RWPE2 (cell line): ENCODE measurements around the gene USP34.

ENCODE experiments used
- ATAC-seq: fragments of 200-7000 bp; cut with Tn5 transposase; 3 replicates; pipeline ENCODE4 v1.9.1; 2021; ENCODE audit warnings: low read depth
- DNase-seq: peaks from one replicate; pipeline ENCODE4 v3.0.0-alpha.2; 2020; ENCODE audit warnings: low spot score
- H3K27ac ChIP-seq: fragments of 450-650 bp; 2 replicates; pipeline ENCODE4 v1.5.1; 2017; ENCODE audit warnings: mild to moderate bottlenecking; ENCODE audit not compliant: poor library complexity, severe bottlenecking
- H3K27me3 ChIP-seq: fragments of 250-450 bp; sonication (Bioruptor Pico); 2 replicates; pipeline ENCODE4 v1.5.1; 2021; ENCODE audit warnings: mild to moderate bottlenecking, moderate library complexity; ENCODE audit not compliant: insufficient read depth, poor library complexity, severe bottlenecking
- H3K36me3 ChIP-seq: fragments of 250-450 bp; sonication (Bioruptor Pico); 2 replicates; pipeline ENCODE4 v1.5.1; 2020; ENCODE audit warnings: low read depth, mild to moderate bottlenecking, moderate library complexity
- H3K4me1 ChIP-seq: fragments of 250-450 bp; sonication (Bioruptor Pico); 2 replicates; pipeline ENCODE4 v1.5.1; 2021; ENCODE audit warnings: mild to moderate bottlenecking, moderate library complexity; ENCODE audit not compliant: insufficient read depth, poor library complexity, severe bottlenecking
- H3K4me3 ChIP-seq: fragments of 250-450 bp; sonication (Bioruptor Pico); 2 replicates; pipeline ENCODE4 v1.5.1; 2021; ENCODE audit warnings: mild to moderate bottlenecking, moderate library complexity; ENCODE audit not compliant: severe bottlenecking
- H3K9me3 ChIP-seq: fragments of 250-450 bp; sonication (Bioruptor Pico); 2 replicates; pipeline ENCODE4 v1.5.1; 2021; ENCODE audit warnings: mild to moderate bottlenecking, moderate library complexity; ENCODE audit not compliant: severe bottlenecking
- CTCF ChIP-seq: fragments of 450-650 bp; IDR thresholded peaks from one replicate; pipeline ENCODE4 v1.5.1; 2017; ENCODE audit warnings: mild to moderate bottlenecking, moderate library complexity; ENCODE audit not compliant: poor library complexity, severe bottlenecking

The USP34 gene

GRCh38 chr2:61465045-61465444 lies 5.8 kb downstream of the USP34 start:
- H3K4me1 ChIP-seq: peaks cover 18% of the 10 kb centered on the region
- no peak for ATAC-seq
- H3K4me3 ChIP-seq: no peak overlapping the region
- DNase-seq: no peak
- no peak overlapping the region for H3K27ac ChIP-seq
- no peak for TF ChIP-seq CTCF
- no peaks in the 10 kb centered on the region for H3K27me3 ChIP-seq
- H3K36me3 ChIP-seq: peaks cover 33% of the 10 kb centered on the region
- H3K9me3 ChIP-seq: no peaks in the 10 kb centered on the region

- Histone ChIP-seq H3K4me1 (peaks cover 27% of the 10 kb centered on the region), H3K4me3 (no peak overlapping the region), H3K36me3 (peaks cover 33% of the 10 kb centered on the region), H3K9me3 (no peaks in the 10 kb centered on the region), H3K27me3 (no peaks in the 10 kb centered on the region), H3K27ac (no peak overlapping the region)
- DNase-seq (no peak), ATAC-seq (no peak)
- no peak for TF ChIP-seq CTCF
Measured at GRCh38 chr2:61463769-61464475, 7.0 kb downstream of the USP34 start.

DNA sequence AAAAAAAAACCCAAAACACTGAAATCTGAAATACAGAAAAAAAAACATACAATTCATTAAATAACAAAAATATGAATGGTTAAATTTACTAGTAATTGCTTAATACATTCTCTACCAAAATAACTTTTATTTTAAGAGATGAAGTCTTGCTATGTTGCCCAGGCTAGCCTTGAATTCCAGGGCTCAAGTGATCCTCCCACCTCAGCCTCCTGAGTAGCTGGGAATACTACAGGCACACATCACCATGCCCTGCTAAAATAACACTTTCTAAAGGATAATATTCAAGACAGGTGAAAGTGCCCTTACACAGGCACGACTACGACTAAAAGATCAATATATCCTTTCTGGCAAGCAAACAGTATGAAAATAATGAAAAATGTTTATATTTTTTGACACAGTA lies 9.5 kb downstream of the USP34 start:
- Histone ChIP-seq H3K27ac (peak overlapping the region; percentile 54), H3K4me1 (peaks cover 28% of the 10 kb centered on the region), H3K9me3 (no peaks in the 10 kb centered on the region), H3K27me3 (no peaks in the 10 kb centered on the region), H3K36me3 (peaks cover 9% of the 10 kb centered on the region), H3K4me3 (no peak overlapping the region)
- TF ChIP-seq CTCF: no peak
- no peak for DNase-seq
- no peak for ATAC-seq

- H3K9me3 ChIP-seq: no peaks in the 10 kb centered on the region
- H3K4me1 ChIP-seq: peaks cover 17% of the 10 kb centered on the region
- ATAC-seq (peak; percentile 89), DNase-seq (no peak)
- no peak overlapping the region for H3K4me3 ChIP-seq
- TF ChIP-seq CTCF: no peak
- H3K27ac ChIP-seq: peak overlapping the region; percentile 54
- no peaks in the 10 kb centered on the region for H3K27me3 ChIP-seq
- H3K36me3 ChIP-seq: peaks cover 2% of the 10 kb centered on the region; the same call in 1 of the 2 replicates
Measured at GRCh38 chr2:61460163-61460562, 10.7 kb downstream of the USP34 start.

- Histone ChIP-seq H3K27me3 (no peaks in the 10 kb centered on the region), H3K36me3 (no peaks in the 10 kb centered on the region; the same call in 1 of the 2 replicates), H3K4me1 (peaks cover 15% of the 10 kb centered on the region), H3K4me3 (no peak overlapping the region), H3K27ac (no peak overlapping the region), H3K9me3 (no peaks in the 10 kb centered on the region)
- no peak for DNase-seq
- TF ChIP-seq CTCF: no peak
- ATAC-seq: no peak
Measured at GRCh38 chr2:61456746-61457420, 14.0 kb downstream of the USP34 start.
